Measurements from ENCODE around the gene ZNF888. TPM values are rescaled to one million over a fixed set of nuclear protein-coding genes. Genes with fewer than 3 reads are reported as not detected.

Gene ZNF888
- polyA plus RNA-seq (2011; rRNA removed) (0.04 TPM in 1 of 2 replicates, not detected in the other), polyA plus RNA-seq (2017; fragmentation: RNase III; extraction: RNeasy Plus Mini Kit Qiagen cat#74134 plus additional on column Dnase treatment) (not detected in 3 replicates), polyA minus RNA-seq (2011; rRNA and poly(A)+ RNA removed) (not detected in 2 replicates)
- polyA plus RNA-seq (2012; cell fraction: cytosol; rRNA removed) = not detected in 2 replicates
- not detected in 2 replicates for polyA plus RNA-seq (2012; cell fraction: nucleus; rRNA removed)

- H3K4me2 ChIP-seq = no peak within 1 kb of the TSS
- ATAC-seq = no peak; a peak in 1 of 6 replicates
- CTCF ChIA-PET = no interaction called here
- peaks cover 23% of the 10 kb centered on the region for H3K9me3 ChIP-seq
- 12% methylated on average over 40 of the region's 55 CpGs for WGBS (ENCODE audit: missing lambda C conversion rate)
- POLR2A ChIA-PET = no interaction called here
- no peak for DNase-seq (ENCODE audit: low read depth in 1 of 2, low spot score in 1 of 2)
- no peaks in the 10 kb centered on the region for H3K4me1 ChIP-seq
- no peak within 1 kb of the TSS for H3K4me3 ChIP-seq
- no peak within 1 kb of the TSS for H3K27ac ChIP-seq
- no peak for TF ChIP-seq SMC3 (IDR thresholded peaks at IDR 0.05)
- TF ChIP-seq BHLHE40 (IDR thresholded peaks at IDR 0.05; ENCODE audit: low read depth, low read length) = no peak
- no peak for TF ChIP-seq EP300 (IDR thresholded peaks at IDR 0.05)
- no peak for TF ChIP-seq REST (IDR thresholded peaks at IDR 0.05)
- TF ChIP-seq RNF2 (IDR thresholded peaks at IDR 0.05; ENCODE audit: borderline replicate concordance, low read depth) = no peak
- no peak for TF ChIP-seq FOSL2 (IDR thresholded peaks at IDR 0.05)
- no peak for TF ChIP-seq FOSL2 (CRISPR knock-in tag; IDR thresholded peaks at IDR 0.05)
- TF ChIP-seq HOXB13 (CRISPR knock-in tag; IDR thresholded peaks at IDR 0.05; ENCODE audit: low read depth) = no peak
- no peak for TF ChIP-seq PBX3 (IDR thresholded peaks at IDR 0.05)
- no peak for TF ChIP-seq HDAC2 (IDR thresholded peaks at IDR 0.05)
- TF ChIP-seq ZC3H11A (IDR thresholded peaks at IDR 0.05) = no peak
- no peak for TF ChIP-seq BCL3 (IDR thresholded peaks at IDR 0.05)
- no peak for TF ChIP-seq HOXB5 (CRISPR knock-in tag; IDR thresholded peaks at IDR 0.05)
- TF ChIP-seq ELK1 (IDR thresholded peaks at IDR 0.05; ENCODE audit: low read depth, low read length) = no peak
- TF ChIP-seq TP53 (CRISPR knock-in tag; IDR thresholded peaks at IDR 0.05) = no peak
- no peak for TF ChIP-seq NR3C1 (IDR thresholded peaks at IDR 0.05)
- no peak for TF ChIP-seq JUN (IDR thresholded peaks at IDR 0.05)
- TF ChIP-seq CHD2 (IDR thresholded peaks at IDR 0.05; ENCODE audit: low read length, partially characterized antibody) = no peak
- TF ChIP-seq PHF8 (IDR thresholded peaks at IDR 0.05; ENCODE audit: borderline replicate concordance, low read depth) = no peak
- no peak for TF ChIP-seq CHD4 (IDR thresholded peaks at IDR 0.05; ENCODE audit: borderline replicate concordance)
- TF ChIP-seq RAD21 (conservative IDR thresholded peaks at IDR 0.05 in 1 of 2, IDR thresholded peaks at IDR 0.05 in 1 of 2) = no peak
- no peak for FAIRE-seq
These were observed at the start of gene ZNF888 for GRCh38 chr19:52922841-52923777. Gene ZNF888 (minus strand): TSS chr19:52923428. CDS start chr19:52917873, 5,555 bp downstream.
